ENCODE data around the gene CD244. TPM values are rescaled to one million over a fixed set of nuclear protein-coding genes. Genes with fewer than 3 reads are reported as not detected.

Gene CD244
- polyA plus RNA-seq, 3 donors = 62.2 to 116 (median 106) TPM

DNA sequence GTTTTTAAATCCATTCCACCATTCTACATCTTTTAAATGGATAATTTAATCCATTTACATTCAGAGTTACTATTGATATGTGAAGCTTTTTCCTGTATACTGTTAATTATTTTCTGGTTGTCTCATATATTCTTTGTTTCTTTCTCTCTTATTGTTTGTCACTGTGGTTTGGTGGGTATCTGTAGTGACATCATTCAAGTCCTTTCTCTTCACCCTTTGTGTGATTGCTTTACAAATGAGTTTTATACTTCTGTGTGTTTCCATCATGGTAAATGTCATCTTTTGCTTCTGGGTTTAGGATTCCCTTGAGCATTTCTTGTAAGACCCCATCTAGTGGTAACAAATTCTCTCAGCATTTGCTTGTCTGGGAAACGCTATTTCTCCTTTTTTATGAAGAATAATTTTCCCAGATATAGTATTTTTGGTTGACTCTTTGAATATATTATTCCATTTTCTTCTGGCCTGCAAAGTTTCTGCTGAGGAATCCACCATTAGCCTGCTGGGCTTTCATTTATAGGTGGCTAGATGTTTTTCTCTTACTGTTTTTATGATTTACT is 56.5 kb downstream of the CD244 start:
- H3K36me3 ChIP-seq (replicated peaks in 1 of 2; ENCODE audit: control insufficient read depth in 1 of 2, insufficient read depth in 2 of 2, low read length in 2 of 2) = no peaks in the 10 kb centered on the region
- H3K4me3 ChIP-seq (replicated peaks in 1 of 3; ENCODE audit: low read depth in 2 of 3, low read length in 3 of 3) = no peak overlapping the region
- no peak for DNase-seq
- no peaks in the 10 kb centered on the region for H3K27me3 ChIP-seq (ENCODE audit: control insufficient read depth in 2 of 2, insufficient read depth in 2 of 2, low read length in 2 of 2)
- Mint-ChIP-seq H3K36me3 (peaks cover 0 to 14% of the 10 kb centered on the region in 2 donors), H3K4me3 (no peak overlapping the region), H3K27ac (peak overlapping the region in 1 of 7 donors; percentile 12), H3K4me1 (peaks cover 3% of the 10 kb centered on the region), H3K9me3 (peaks cover 10 to 28% (median 18%) of the 10 kb centered on the region in 7 donors), H3K27me3 (ENCODE audit: low read depth in 3 of 3) (peaks cover 0 to 5% (median 3%) of the 10 kb centered on the region in 3 donors)
- H3K27ac ChIP-seq (ENCODE audit: low read depth in 1 of 2, low read length in 2 of 2) = no peak overlapping the region
- no peak overlapping the region for H3K4me2 ChIP-seq (replicated peaks; ENCODE audit: extremely low read depth, low read length, poor library complexity, severe bottlenecking)
- H3K9ac ChIP-seq (ENCODE audit: insufficient read depth, low read length, poor library complexity, severe bottlenecking) = no peak overlapping the region
- intact Hi-C loops (cut with micrococcal nuclease) = no loop called here
- no peaks in the 10 kb centered on the region for H3K79me2 ChIP-seq (ENCODE audit: insufficient read depth, low read length)
- H4K20me1 ChIP-seq (ENCODE audit: insufficient read depth, low read length) = no peaks in the 10 kb centered on the region
- H3K4me1 ChIP-seq (ENCODE audit: control insufficient read depth in 1 of 2, insufficient read depth in 2 of 2, low read length in 2 of 2) = no peaks in the 10 kb centered on the region
- no peak overlapping the region for H2AFZ ChIP-seq (ENCODE audit: insufficient read depth, low read depth, low read length, poor library complexity, severe bottlenecking)
- H3K9me3 ChIP-seq (replicated peaks in 1 of 2; ENCODE audit: control insufficient read depth in 1 of 2, insufficient read depth in 1 of 2, low read length in 2 of 2) = peaks cover 12 to 15% of the 10 kb centered on the region in 2 donors
- WGBS (ENCODE audit: insufficient coverage) = no CpG with 5 or more reads among the region's 1 CpG
- TF ChIP-seq, protein P1, sequence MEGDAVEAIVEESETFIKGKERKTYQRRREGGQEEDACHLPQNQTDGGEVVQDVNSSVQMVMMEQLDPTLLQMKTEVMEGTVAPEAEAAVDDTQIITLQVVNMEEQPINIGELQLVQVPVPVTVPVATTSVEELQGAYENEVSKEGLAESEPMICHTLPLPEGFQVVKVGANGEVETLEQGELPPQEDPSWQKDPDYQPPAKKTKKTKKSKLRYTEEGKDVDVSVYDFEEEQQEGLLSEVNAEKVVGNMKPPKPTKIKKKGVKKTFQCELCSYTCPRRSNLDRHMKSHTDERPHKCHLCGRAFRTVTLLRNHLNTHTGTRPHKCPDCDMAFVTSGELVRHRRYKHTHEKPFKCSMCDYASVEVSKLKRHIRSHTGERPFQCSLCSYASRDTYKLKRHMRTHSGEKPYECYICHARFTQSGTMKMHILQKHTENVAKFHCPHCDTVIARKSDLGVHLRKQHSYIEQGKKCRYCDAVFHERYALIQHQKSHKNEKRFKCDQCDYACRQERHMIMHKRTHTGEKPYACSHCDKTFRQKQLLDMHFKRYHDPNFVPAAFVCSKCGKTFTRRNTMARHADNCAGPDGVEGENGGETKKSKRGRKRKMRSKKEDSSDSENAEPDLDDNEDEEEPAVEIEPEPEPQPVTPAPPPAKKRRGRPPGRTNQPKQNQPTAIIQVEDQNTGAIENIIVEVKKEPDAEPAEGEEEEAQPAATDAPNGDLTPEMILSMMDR (IDR thresholded peaks at IDR 0.05) = no peak

DNA sequence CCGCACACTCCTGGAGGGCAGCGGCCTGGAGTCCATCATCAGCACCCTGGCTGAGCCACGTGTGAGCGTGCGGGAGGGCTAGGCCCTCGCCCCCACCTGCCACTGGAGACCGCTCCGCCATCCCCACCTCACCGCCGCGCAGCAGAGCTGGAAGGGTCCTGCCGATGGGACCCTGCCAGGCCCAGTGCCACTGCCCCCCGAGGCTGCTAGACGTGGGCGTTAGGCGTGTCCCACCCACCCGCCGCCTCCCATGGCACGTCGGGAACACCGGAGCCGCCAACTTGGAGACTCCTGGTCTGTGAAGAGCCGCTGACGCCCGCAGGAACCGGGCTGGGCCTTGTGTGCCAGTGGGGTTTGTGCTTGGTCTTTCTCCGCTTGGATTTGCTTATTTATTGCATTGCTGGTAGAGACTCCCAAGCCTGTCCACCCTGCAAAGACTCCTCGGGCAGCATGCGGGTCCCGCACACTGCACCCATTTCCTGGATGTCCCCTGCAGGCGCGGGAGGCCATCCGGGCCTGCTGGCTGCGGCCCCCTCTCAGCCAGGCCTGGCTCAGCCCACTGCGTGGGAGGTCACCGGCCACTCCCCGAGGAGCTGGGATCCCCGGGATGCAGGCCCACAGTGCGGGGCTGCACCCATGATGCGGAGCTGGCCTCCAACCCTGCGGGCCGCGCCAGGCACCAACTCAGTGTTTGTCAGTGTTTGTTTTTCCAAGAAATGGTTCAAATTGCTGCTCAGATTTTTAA is 60.7 kb downstream of the CD244 start:
- H3K27me3 ChIP-seq (ENCODE audit: control insufficient read depth in 2 of 2, insufficient read depth in 2 of 2, low read length in 2 of 2) = no peaks in the 10 kb centered on the region
- H3K4me1 Mint-ChIP-seq = peaks cover 11% of the 10 kb centered on the region
- peaks cover 0 to 7% (median 3%) of the 10 kb centered on the region in 3 donors for H3K27me3 Mint-ChIP-seq (ENCODE audit: low read depth in 3 of 3)
- peaks cover 2 to 19% (median 10%) of the 10 kb centered on the region in 7 donors for H3K9me3 Mint-ChIP-seq
- no peak overlapping the region for H3K9ac ChIP-seq (ENCODE audit: insufficient read depth, low read length, poor library complexity, severe bottlenecking)
- H3K36me3 Mint-ChIP-seq = peaks cover 0 to 11% of the 10 kb centered on the region in 2 donors
- H3K79me2 ChIP-seq (ENCODE audit: insufficient read depth, low read length) = no peaks in the 10 kb centered on the region
- H4K20me1 ChIP-seq (ENCODE audit: insufficient read depth, low read length) = no peaks in the 10 kb centered on the region
- H3K4me2 ChIP-seq (replicated peaks; ENCODE audit: extremely low read depth, low read length, poor library complexity, severe bottlenecking) = no peak overlapping the region
- no peaks in the 10 kb centered on the region for H3K36me3 ChIP-seq (replicated peaks in 1 of 2; ENCODE audit: control insufficient read depth in 1 of 2, insufficient read depth in 2 of 2, low read length in 2 of 2)
- H2AFZ ChIP-seq (ENCODE audit: insufficient read depth, low read depth, low read length, poor library complexity, severe bottlenecking) = no peak overlapping the region
- peaks cover under 1 to 2% of the 10 kb centered on the region in 2 donors for H3K4me1 ChIP-seq (ENCODE audit: control insufficient read depth in 1 of 2, insufficient read depth in 2 of 2, low read length in 2 of 2)
- H3K4me3 ChIP-seq (replicated peaks in 1 of 3; ENCODE audit: low read depth in 2 of 3, low read length in 3 of 3) = no peak overlapping the region
- H3K4me3 Mint-ChIP-seq = no peak overlapping the region
- TF ChIP-seq, protein P1 (IDR thresholded peaks at IDR 0.05) = no peak
- H3K9me3 ChIP-seq (replicated peaks in 1 of 2; ENCODE audit: control insufficient read depth in 1 of 2, insufficient read depth in 1 of 2, low read length in 2 of 2) = peaks cover 0 to 8% of the 10 kb centered on the region in 2 donors
- WGBS (ENCODE audit: insufficient coverage) = 98% methylated on average over 41 of the region's 43 CpGs
- intact Hi-C loops (cut with micrococcal nuclease) = no loop called here
- H3K27ac Mint-ChIP-seq = no peak overlapping the region
- H3K27ac ChIP-seq (ENCODE audit: low read depth in 1 of 2, low read length in 2 of 2) = no peak overlapping the region
- DNase-seq = no peak
